ENCODE data around the gene ZNF426.
"Not testable (repeated sequence)": the region's sequence is repeated elsewhere in the genome, so short reads cannot be mapped to it uniquely, and the experiment has no call there.

ZNF426 gene

DNA sequence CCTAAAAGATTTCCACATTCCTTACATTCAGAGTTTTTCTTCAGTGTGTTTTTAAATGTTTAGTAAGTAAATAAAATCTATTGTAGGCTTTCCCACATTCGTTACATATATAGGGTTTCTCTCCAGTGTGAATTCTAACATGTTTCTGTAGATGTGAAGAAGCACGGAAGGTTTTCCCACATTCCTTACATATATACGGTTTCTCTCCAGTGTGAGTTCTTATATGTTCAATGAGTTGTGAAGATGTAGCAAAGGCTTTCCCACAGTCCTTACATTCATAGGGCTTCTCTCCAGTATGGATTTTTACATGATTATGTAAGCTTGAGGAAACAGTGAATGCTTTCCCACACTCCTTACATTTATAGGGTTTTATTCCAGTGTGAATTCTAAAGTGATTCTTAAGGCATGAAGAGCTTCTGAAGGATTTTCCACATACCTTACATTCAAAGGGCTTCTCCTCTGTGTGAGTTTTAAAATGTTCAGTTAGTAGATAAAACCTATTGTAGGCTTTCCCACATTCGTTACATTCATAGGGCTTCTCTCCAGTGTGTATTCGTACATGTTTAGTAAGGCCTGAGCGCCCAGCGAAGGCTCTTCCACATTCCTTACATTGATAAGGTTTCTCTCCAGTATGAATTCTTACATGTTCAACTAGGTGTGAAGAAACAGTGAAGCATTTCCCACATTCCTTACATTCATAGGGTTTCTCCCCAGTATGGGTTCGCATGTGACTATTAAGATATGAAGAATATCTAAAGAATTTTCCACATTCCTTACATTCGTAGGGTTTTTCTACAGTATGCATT lies 27.7 kb upstream of the ZNF426 start:
- TF ChIP-seq YY1 (IDR thresholded peaks at IDR 0.05; ENCODE audit: insufficient read depth, insufficient read length): no peak
- TF ChIP-seq ZNF274 (IDR thresholded peaks at IDR 0.05; ENCODE audit: low read depth, low read length): peak; percentile 73
- TF ChIP-seq SUZ12 (IDR thresholded peaks at IDR 0.05; ENCODE audit: extremely low read depth, insufficient read depth, insufficient read length): no peak
- H3K36me3 ChIP-seq (ENCODE audit: insufficient read depth, insufficient read length, low read length): peaks cover 92% of the 10 kb centered on the region
- H3K9me3 ChIP-seq (ENCODE audit: insufficient read depth, low read length): peaks cover 74% of the 10 kb centered on the region
- no peak overlapping the region for H3K9ac ChIP-seq (ENCODE audit: insufficient read length, low read depth)
- DNase-seq (ENCODE audit: low read depth, low spot score): no peak
- H3K27me3 ChIP-seq (ENCODE audit: insufficient read depth, insufficient read length): no peaks in the 10 kb centered on the region
- no peaks in the 10 kb centered on the region for H3K4me1 ChIP-seq (ENCODE audit: insufficient read depth, insufficient read length)
- no peak overlapping the region for H3K4me3 ChIP-seq (ENCODE audit: insufficient read length, low read depth)

DNA sequence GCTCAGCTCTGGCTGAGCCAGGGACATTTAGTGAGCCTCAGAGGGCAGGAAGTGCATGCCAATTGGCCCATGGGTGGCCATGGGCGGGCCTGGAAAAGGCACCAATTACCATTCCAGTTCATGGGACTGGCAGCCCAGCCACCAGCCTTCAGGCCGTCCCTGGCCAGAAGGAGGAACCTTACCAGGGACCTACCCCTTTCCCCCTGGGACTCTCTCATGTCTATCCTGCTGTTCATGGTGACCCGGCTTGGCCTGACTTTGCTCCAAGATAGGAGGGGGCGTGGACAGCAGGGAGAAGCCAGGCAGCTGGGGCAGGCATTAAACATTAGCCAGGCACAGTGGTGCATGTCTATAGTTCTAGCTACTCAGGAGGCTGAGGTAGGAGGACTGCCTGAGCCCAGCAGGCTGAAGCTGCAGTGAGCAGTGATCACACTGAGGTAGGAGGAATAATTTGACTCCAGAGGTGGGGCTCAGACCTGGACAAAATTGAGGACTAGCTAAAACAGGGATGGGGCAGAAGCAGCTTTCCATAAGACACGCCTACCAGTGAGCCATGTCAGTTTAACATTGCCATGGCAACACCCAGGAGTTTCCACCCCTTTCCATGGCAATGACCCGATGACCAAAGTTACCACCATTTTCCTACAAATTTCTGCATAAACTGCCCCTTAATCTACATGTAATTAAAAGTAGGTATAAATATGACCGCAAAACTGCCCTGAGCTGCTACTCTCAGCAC lies 14.3 kb upstream of the ZNF426 start:
- H3K4me1 ChIP-seq (ENCODE audit: insufficient read depth, insufficient read length): no peaks in the 10 kb centered on the region
- peaks cover 24% of the 10 kb centered on the region; the same call in 1 of the 2 replicates for H3K9me3 ChIP-seq (ENCODE audit: insufficient read depth, low read length)
- no peaks in the 10 kb centered on the region for H3K36me3 ChIP-seq (ENCODE audit: insufficient read depth, insufficient read length, low read length)

DNA sequence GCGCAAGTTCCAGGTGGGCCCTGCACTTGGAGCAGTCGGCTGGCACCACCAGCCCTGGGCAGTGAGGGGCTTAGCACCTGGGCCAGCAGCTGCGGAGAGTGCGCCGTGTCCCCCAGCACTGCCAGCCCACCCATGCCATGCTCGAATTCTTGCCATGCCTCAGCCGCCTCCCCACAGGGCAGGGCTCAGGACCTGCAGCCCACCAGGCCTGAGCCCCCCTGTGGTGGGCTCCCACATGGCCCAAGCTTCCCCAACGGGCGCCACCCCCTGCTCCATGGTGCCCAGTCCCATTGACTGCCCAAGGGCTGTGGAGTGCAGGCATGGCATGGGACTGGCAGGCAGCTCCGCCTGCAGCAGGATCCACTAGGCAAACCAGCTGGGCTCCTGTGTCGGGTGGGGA lies 9.4 kb upstream of the ZNF426 start:
- DNase-seq (ENCODE audit: low read depth, low spot score): no peak
- H3K4me3 ChIP-seq (ENCODE audit: insufficient read length, low read depth): no peak overlapping the region
- no peaks in the 10 kb centered on the region for H3K4me1 ChIP-seq (ENCODE audit: insufficient read depth, insufficient read length)
- H3K9ac ChIP-seq (ENCODE audit: insufficient read length, low read depth): no peak overlapping the region
- H3K36me3 ChIP-seq (ENCODE audit: insufficient read depth, insufficient read length, low read length): no peaks in the 10 kb centered on the region
- H3K9me3 ChIP-seq (ENCODE audit: insufficient read depth, low read length): peaks cover 36% of the 10 kb centered on the region; the same call in 1 of the 2 replicates
- no peak for TF ChIP-seq ZNF274 (IDR thresholded peaks at IDR 0.05; ENCODE audit: low read depth, low read length)
- TF ChIP-seq YY1 (IDR thresholded peaks at IDR 0.05; ENCODE audit: insufficient read depth, insufficient read length): no peak
- no peak for TF ChIP-seq SUZ12 (IDR thresholded peaks at IDR 0.05; ENCODE audit: extremely low read depth, insufficient read depth, insufficient read length)
- no peaks in the 10 kb centered on the region for H3K27me3 ChIP-seq (ENCODE audit: insufficient read depth, insufficient read length)

More for the DNA sequence above, 14.3 kb upstream of the ZNF426 start:
- DNase-seq (ENCODE audit: low read depth, low spot score): no peak
- Histone ChIP-seq H3K4me3 (ENCODE audit: insufficient read length, low read depth) (no peak overlapping the region), H3K9ac (ENCODE audit: insufficient read length, low read depth) (no peak overlapping the region), H3K27me3 (ENCODE audit: insufficient read depth, insufficient read length) (no peaks in the 10 kb centered on the region)
- TF ChIP-seq ZNF274 (IDR thresholded peaks at IDR 0.05; ENCODE audit: low read depth, low read length): no peak

DNA sequence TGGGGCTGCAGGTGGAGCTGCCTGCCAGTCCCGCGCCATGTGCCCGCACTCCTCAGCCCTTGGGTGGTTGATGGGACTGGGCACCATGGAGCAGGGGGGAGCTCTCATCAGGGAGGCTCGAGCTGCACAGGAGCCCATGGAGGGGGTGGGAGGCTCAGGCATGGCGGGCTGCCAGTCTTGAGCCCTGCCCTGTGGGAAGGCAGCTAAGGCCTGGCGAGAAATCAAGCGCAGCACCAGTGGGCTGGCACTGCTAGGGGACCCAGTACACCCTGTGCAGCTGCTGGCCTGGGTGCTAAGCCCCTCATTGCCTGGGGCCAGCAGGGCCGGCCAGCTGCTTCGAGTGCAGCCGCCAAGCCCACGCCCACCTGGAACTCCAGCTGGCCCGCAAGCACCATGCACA lies 2.8 kb upstream of the ZNF426 start:
- not testable (repeated sequence) for H3K36me3 ChIP-seq (ENCODE audit: insufficient read depth, insufficient read length, low read length); H3K27me3 ChIP-seq (ENCODE audit: insufficient read depth, insufficient read length); H3K4me1 ChIP-seq (ENCODE audit: insufficient read depth, insufficient read length); H3K9ac ChIP-seq (ENCODE audit: insufficient read length, low read depth); DNase-seq (ENCODE audit: low read depth, low spot score); H3K4me3 ChIP-seq (ENCODE audit: insufficient read length, low read depth)
- H3K9me3 ChIP-seq (ENCODE audit: insufficient read depth, low read length): peaks cover 31% of the 10 kb centered on the region; the same call in 1 of the 2 replicates

DNA sequence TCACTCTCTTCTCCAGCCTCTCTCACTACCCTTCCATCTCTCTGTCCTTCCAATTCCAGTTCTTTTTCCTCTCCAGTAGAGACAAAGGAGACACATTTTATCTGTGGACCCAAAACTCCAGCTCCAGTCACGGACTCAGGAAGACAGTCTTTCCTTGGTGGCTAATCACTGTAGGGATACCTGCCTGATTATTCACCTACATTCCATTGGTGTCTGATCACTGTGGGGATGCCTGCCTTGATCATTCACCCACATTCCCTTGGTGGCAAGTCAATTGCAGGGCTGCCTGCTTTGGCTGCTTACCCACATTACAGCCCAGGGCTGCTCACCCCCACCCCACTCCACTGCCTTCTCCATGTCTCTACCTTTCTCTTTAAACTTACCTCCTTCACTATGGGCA lies 1.5 kb upstream of the ZNF426 start:
- H3K4me3 ChIP-seq (ENCODE audit: insufficient read length, low read depth); H3K9ac ChIP-seq (ENCODE audit: insufficient read length, low read depth); H3K4me1 ChIP-seq (ENCODE audit: insufficient read depth, insufficient read length); DNase-seq (ENCODE audit: low read depth, low spot score); H3K27me3 ChIP-seq (ENCODE audit: insufficient read depth, insufficient read length): not testable (repeated sequence)
- Histone ChIP-seq H3K9me3 (ENCODE audit: insufficient read depth, low read length) (peaks cover 42% of the 10 kb centered on the region; the same call in 1 of the 2 replicates), H3K36me3 (ENCODE audit: insufficient read depth, insufficient read length, low read length) (peaks cover 19% of the 10 kb centered on the region)

DNA sequence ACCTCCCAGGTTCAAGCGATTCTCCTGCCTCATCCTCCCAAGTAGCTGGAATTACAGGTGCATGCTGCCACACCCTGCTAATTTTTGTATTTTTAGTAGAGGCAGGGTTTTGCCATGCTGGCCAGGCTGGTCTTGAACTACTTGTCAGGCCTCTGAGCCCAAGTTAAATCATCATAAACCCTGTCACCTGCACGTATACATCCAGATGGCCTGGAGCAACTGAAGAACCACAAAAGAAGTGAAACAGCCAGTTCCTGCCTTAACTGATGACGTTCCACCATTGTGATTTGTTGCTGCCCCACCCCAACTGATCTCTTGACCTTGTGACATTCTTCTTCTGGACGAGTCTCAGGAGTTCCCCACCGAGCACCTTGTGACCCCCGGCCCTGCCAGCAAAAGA lies 756 bp upstream of the ZNF426 start:
- H3K4me1 ChIP-seq (ENCODE audit: insufficient read depth, insufficient read length); H3K27me3 ChIP-seq (ENCODE audit: insufficient read depth, insufficient read length); DNase-seq (ENCODE audit: low read depth, low spot score): not testable (repeated sequence)
- H3K4me3 ChIP-seq (ENCODE audit: insufficient read length, low read depth): peak overlapping the region; percentile 81
- peaks cover 49% of the 10 kb centered on the region for H3K9me3 ChIP-seq (ENCODE audit: insufficient read depth, low read length)
- peaks cover 27% of the 10 kb centered on the region for H3K36me3 ChIP-seq (ENCODE audit: insufficient read depth, insufficient read length, low read length)
- peak overlapping the region; percentile 91 for H3K9ac ChIP-seq (ENCODE audit: insufficient read length, low read depth)

DNA sequence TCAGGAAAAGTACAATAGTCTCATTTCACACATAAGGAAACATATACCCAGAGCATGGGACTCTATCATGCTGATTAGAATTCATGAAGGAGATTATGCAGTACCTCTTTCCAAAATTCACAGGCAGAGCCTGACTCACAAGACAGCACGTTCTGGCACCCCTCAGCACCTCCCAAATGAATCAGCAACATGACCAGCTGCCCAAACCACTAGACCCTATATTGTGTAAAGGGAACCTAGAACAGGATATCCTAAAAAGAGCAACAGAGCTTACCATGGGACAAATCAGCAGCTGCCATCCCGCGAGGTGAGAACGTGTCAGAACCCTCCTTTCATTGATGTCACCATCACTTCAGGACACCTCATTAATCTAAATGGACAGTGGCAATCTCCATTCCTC lies 2.5 kb downstream of the ZNF426 start:
- DNase-seq (ENCODE audit: low read depth, low spot score): no peak
- H3K27me3 ChIP-seq (ENCODE audit: insufficient read depth, insufficient read length): no peaks in the 10 kb centered on the region
- H3K9me3 ChIP-seq (ENCODE audit: insufficient read depth, low read length): peaks cover 73% of the 10 kb centered on the region
- TF ChIP-seq ZNF274 (IDR thresholded peaks at IDR 0.05; ENCODE audit: low read depth, low read length) (no peak), SUZ12 (IDR thresholded peaks at IDR 0.05; ENCODE audit: extremely low read depth, insufficient read depth, insufficient read length) (no peak), YY1 (IDR thresholded peaks at IDR 0.05; ENCODE audit: insufficient read depth, insufficient read length) (no peak)
- H3K4me1 ChIP-seq (ENCODE audit: insufficient read depth, insufficient read length): no peaks in the 10 kb centered on the region
- H3K4me3 ChIP-seq (ENCODE audit: insufficient read length, low read depth): no peak overlapping the region
- H3K36me3 ChIP-seq (ENCODE audit: insufficient read depth, insufficient read length, low read length): peaks cover 59% of the 10 kb centered on the region
- H3K9ac ChIP-seq (ENCODE audit: insufficient read length, low read depth): no peak overlapping the region

All from NT2/D1 (cell line).